Esophagus squamous epithelium (tissue), 5 donors: ENCODE measurements around the gene MPI. TPM values are rescaled to one million over a fixed set of nuclear protein-coding genes. Genes with fewer than 3 reads are reported as not detected.

Experiments used
- DNase-seq: peaks from one replicate; lab custom pipeline; 2025; lab: John Stamatoyannopoulos, UW
- H3K27ac ChIP-seq, 4 donors: fragments of 200-600 bp; sonication (generic); one replicate each; pipeline ENCODE4 v1.5.1; 2016 to 2019; ENCODE audit warnings: mild to moderate bottlenecking in 1 of 4
- H3K27me3 ChIP-seq, 4 donors: fragments of 200-600 bp; sonication (generic); 1 replicate in 3 of 4; 2 replicates in 1 of 4; pipeline versions ENCODE4 v1.5.1 to v1.6.0; 2017 to 2021; ENCODE audit warnings: antibody characterized with exemption in 1 of 4
- H3K36me3 ChIP-seq, 3 donors: fragments of 200-600 bp; sonication (generic); one replicate each; pipeline ENCODE4 v1.5.1; 2016 to 2019
- H3K4me1 ChIP-seq, 3 donors: fragments of 200-600 bp; sonication (generic); one replicate each; pipeline ENCODE4 v1.5.1; 2017 to 2019
- H3K4me3 ChIP-seq, 4 donors: fragments of 200-600 bp; sonication (generic); 1 replicate in 3 of 4; 2 replicates in 1 of 4; pipeline ENCODE4 v1.5.1; 2016 to 2019; ENCODE audit warnings: mild to moderate bottlenecking in 2 of 4, moderate library complexity in 1 of 4
- H3K9me3 ChIP-seq, 3 donors: fragments of 200-600 bp; sonication (generic); one replicate each; pipeline ENCODE4 v1.5.1; 2016 to 2019
- CTCF ChIP-seq, 6 experiments: fragments of 450-650 bp in 4 of 6; fragments of 200-600 bp in 2 of 6; sonication (generic) in 2 of 6; IDR thresholded peaks; one replicate each; pipeline ENCODE4 v1.5.1; 2016 to 2019; ENCODE audit warnings: antibody characterized with exemption in 6 of 6, mild to moderate bottlenecking in 4 of 6, moderate library complexity in 4 of 6
- POLR2A ChIP-seq, 4 donors: fragments of 450-650 bp; IDR thresholded peaks; one replicate each; pipeline ENCODE4 v1.6.1; 2017; ENCODE audit warnings: antibody characterized with exemption in 4 of 4, mild to moderate bottlenecking in 4 of 4, moderate library complexity in 3 of 4
- WGBS, 2 donors: methylation state at CpG; one replicate each; pipeline ENCODE4 v1.1.5; 2018; 5-methylcytosine and 5-hydroxymethylcytosine counted together
- intact Hi-C: fragments of 100-400 bp; cut with DNase I; formaldehyde crosslinking; loops from one replicate; pipeline ENCODE4 v1.15.0; 2022
- total RNA-seq, 4 donors: library from RNA; depleted of rRNA; stranded (reverse); fragments of >200 nt; gene quantifications; one replicate each; pipeline ENCODE4 v1.1.0, GENCODE V29; 2016
- donor health status: DM: yes; HTN: yes; CAD: no.

The MPI gene
- total RNA-seq, 4 donors from 2014 or later, result 26.5 to 51.9 (median 47.9) TPM

- H3K4me1 ChIP-seq, result peaks cover 72 to 97% (median 86%) of the 10 kb centered on the region in 3 donors
- H3K27me3 ChIP-seq, result no peaks in the 10 kb centered on the region
- no peak overlapping the region for H3K4me3 ChIP-seq
- peak overlapping the region; percentile 94 to 98 (median 96) for H3K27ac ChIP-seq
- TF ChIP-seq POLR2A (IDR thresholded peaks at IDR 0.05) (no peak), CTCF (IDR thresholded peaks at IDR 0.05) (no peak)
- no peak for DNase-seq
- no peaks in the 10 kb centered on the region for H3K9me3 ChIP-seq
- intact Hi-C loops, result no loop called here
- WGBS, 2 donors, result 42 to 53% methylated on average over 6 of the region's 6 CpGs
- H3K36me3 ChIP-seq, result peaks cover 0 to 4% (median 0%) of the 10 kb centered on the region in 3 donors
These were observed 21.8 kb upstream of the MPI start for GRCh38 chr15:74868059-74868458.

DNA sequence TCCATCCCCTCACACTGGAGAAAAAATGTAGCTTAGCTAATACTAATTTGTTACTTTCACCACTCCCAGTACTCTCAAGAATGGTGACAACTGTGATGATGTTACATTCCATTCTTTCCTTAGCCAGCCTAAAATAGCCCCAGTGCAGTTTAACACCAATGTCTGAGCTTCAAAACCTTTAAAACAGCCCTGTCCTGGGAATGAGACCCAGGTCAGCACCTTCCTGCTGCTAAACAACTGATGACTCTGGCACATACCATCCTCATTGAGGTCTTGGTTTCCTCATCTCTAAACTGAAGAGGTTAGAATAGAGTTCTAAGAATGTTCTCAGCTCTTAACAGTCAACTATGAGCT is 20.5 kb upstream of the MPI start:
- Histone ChIP-seq H3K4me1 (peaks cover 63 to 92% (median 85%) of the 10 kb centered on the region in 3 donors), H3K27ac (peak overlapping the region; percentile 94 to 98 (median 96)), H3K9me3 (no peaks in the 10 kb centered on the region), H3K4me3 (peak overlapping the region in 1 of 4 donors; percentile 39), H3K36me3 (peaks cover 0 to 4% (median 0%) of the 10 kb centered on the region in 3 donors), H3K27me3 (no peaks in the 10 kb centered on the region)
- intact Hi-C loops, result no loop called here
- no peak for TF ChIP-seq POLR2A (IDR thresholded peaks at IDR 0.05)
- no peak for TF ChIP-seq CTCF (IDR thresholded peaks at IDR 0.05)
- no peak for DNase-seq

- no peak for TF ChIP-seq CTCF (IDR thresholded peaks at IDR 0.05)
- TF ChIP-seq POLR2A (IDR thresholded peaks at IDR 0.05), result peak in 2 of 4 donors; percentile 22 to 35
- no peaks in the 10 kb centered on the region for H3K27me3 ChIP-seq
- 20 to 29% methylated on average over 4 to 5 of the region's 6 CpGs for WGBS, 2 donors
- DNase-seq, result peak; percentile 22
- no peaks in the 10 kb centered on the region for H3K9me3 ChIP-seq
- intact Hi-C loops, result no loop called here
- peaks cover 0 to 4% (median 0%) of the 10 kb centered on the region in 3 donors for H3K36me3 ChIP-seq
- H3K4me3 ChIP-seq, result peak overlapping the region in 2 of 4 donors; percentile 6 to 39
- peak overlapping the region; percentile 94 to 98 (median 96) for H3K27ac ChIP-seq
- peaks cover 60 to 87% (median 80%) of the 10 kb centered on the region in 3 donors for H3K4me1 ChIP-seq
These were observed 20.0 kb upstream of the MPI start for GRCh38 chr15:74869726-74870407.

- intact Hi-C loops, result no loop called here
- 13% methylated on average over 6 of the region's 6 CpGs for WGBS, 2 donors
- TF ChIP-seq CTCF (IDR thresholded peaks at IDR 0.05) (no peak), POLR2A (IDR thresholded peaks at IDR 0.05) (no peak)
- DNase-seq, result no peak
- Histone ChIP-seq H3K9me3 (no peaks in the 10 kb centered on the region), H3K27me3 (no peaks in the 10 kb centered on the region), H3K27ac (peak overlapping the region; percentile 94 to 98 (median 96)), H3K4me3 (peak overlapping the region in 2 of 4 donors; percentile 6 to 39), H3K36me3 (peaks cover 0 to 4% (median 0%) of the 10 kb centered on the region in 3 donors), H3K4me1 (peaks cover 53 to 80% (median 72%) of the 10 kb centered on the region in 3 donors)
These were observed 19.2 kb upstream of the MPI start for GRCh38 chr15:74870436-74871215.

DNA sequence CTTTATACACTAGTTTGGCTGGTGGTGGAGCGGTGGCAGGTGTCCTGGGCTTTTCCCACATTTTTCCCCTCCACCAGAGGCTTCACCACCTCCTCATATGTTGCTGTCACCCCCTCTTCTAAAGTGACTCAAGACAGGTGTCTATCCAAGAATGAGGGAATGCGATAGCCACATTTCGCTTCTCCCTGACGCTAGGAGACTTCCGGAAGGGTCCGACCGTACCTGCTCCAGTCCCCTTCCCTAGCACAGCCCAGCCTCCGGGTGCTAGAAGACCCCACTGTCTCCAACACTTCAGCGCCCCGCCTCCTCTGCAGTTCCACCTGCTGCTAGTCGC is 17.2 kb upstream of the MPI start:
- H3K36me3 ChIP-seq, result peaks cover 0 to 4% (median 0%) of the 10 kb centered on the region in 3 donors
- peak overlapping the region; percentile 94 to 98 (median 96) for H3K27ac ChIP-seq
- intact Hi-C loops, result no loop called here
- peak overlapping the region; percentile 59 to 98 (median 75) for H3K4me3 ChIP-seq
- no peaks in the 10 kb centered on the region for H3K9me3 ChIP-seq
- no peak for TF ChIP-seq CTCF (IDR thresholded peaks at IDR 0.05)
- TF ChIP-seq POLR2A (IDR thresholded peaks at IDR 0.05), result no peak
- peaks cover 35 to 59% (median 53%) of the 10 kb centered on the region in 3 donors for H3K4me1 ChIP-seq
- no peak for DNase-seq
- no peaks in the 10 kb centered on the region for H3K27me3 ChIP-seq
- 0% methylated on average over 9 to 11 of the region's 11 CpGs for WGBS, 2 donors
